ENCODE measurements around the gene WDR82. TPM values are rescaled to one million over a fixed set of nuclear protein-coding genes. Genes with fewer than 3 reads are reported as not detected.

The WDR82 gene
- total RNA-seq, 2 experiments from 2014 or later: 176 to 177 TPM

- CTCF ChIA-PET: interaction anchor here (0.6 to 1.7 kb wide), 6 partner anchors 10 to 97 kb away, joined by 3 to 7 read pairs (median 4); partner anchors contain the start of gene TWF2
- no peaks in the 10 kb centered on the region for H3K9me3 Mint-ChIP-seq
- peak; percentile 77 for DNase-seq
- H3K4me1 Mint-ChIP-seq (ENCODE audit: low read depth): peaks cover 20% of the 10 kb centered on the region
- no peak overlapping the region for H3K27ac Mint-ChIP-seq
- no peaks in the 10 kb centered on the region for H3K36me3 Mint-ChIP-seq (ENCODE audit: low read depth)
- H3K4me3 Mint-ChIP-seq: peak overlapping the region; percentile 58
- H3K27me3 Mint-ChIP-seq (ENCODE audit: low read depth): no peaks in the 10 kb centered on the region
- intact Hi-C loops (cut with micrococcal nuclease): loop anchor here (2.0 kb wide), 1 partner anchor 29 kb away; no protein-coding TSS in a partner anchor
Measured at GRCh38 chr3:52317208-52318000, 39.0 kb upstream of the WDR82 start.

- DNase-seq: no peak
- no peaks in the 10 kb centered on the region for H3K9me3 Mint-ChIP-seq
- no peak within 1 kb of the TSS for H3K4me3 Mint-ChIP-seq
- no peaks in the 10 kb centered on the region for H3K27me3 Mint-ChIP-seq (ENCODE audit: low read depth)
- no peaks in the 10 kb centered on the region for H3K36me3 Mint-ChIP-seq (ENCODE audit: low read depth)
- peaks cover 21% of the 10 kb centered on the region for H3K4me1 Mint-ChIP-seq (ENCODE audit: low read depth)
- CTCF ChIA-PET: interaction anchor here (0.8 to 1.8 kb wide), 4 partner anchors 23 to 84 kb away, joined by 3 to 10 read pairs (median 4); no protein-coding TSS in a partner anchor
- intact Hi-C loops (cut with micrococcal nuclease): loop anchor here (2.0 kb wide), 1 partner anchor 27 kb away; no protein-coding TSS in a partner anchor
- no peak within 1 kb of the TSS for H3K27ac Mint-ChIP-seq
Measured at GRCh38 chr3:52315977-52316764, 37.7 kb upstream of the WDR82 start, which contains the start of gene DNAH1. TSS of gene DNAH1 (plus strand) at chr3:52316319. CDS start at chr3:52322443, 6,124 bp downstream.

- Mint-ChIP-seq H3K9me3 (no peaks in the 10 kb centered on the region), H3K27ac (no peak overlapping the region), H3K4me3 (no peak overlapping the region), H3K36me3 (ENCODE audit: low read depth) (no peaks in the 10 kb centered on the region), H3K4me1 (ENCODE audit: low read depth) (peaks cover 30% of the 10 kb centered on the region), H3K27me3 (ENCODE audit: low read depth) (no peaks in the 10 kb centered on the region)
- DNase-seq: no peak
- CTCF ChIA-PET: interaction anchor here (0.6 to 1.8 kb wide), 3 partner anchors 23 to 83 kb away, joined by 3 to 10 read pairs (median 3); no protein-coding TSS in a partner anchor
- intact Hi-C loops (cut with micrococcal nuclease): no loop called here
Measured at GRCh38 chr3:52315006-52315405, 36.6 kb upstream of the WDR82 start.

GRCh38 chr3:52314489-52314888, 36.0 kb upstream of the WDR82 start:
- Mint-ChIP-seq H3K27ac (peak overlapping the region; percentile 32), H3K27me3 (ENCODE audit: low read depth) (no peaks in the 10 kb centered on the region), H3K36me3 (ENCODE audit: low read depth) (no peaks in the 10 kb centered on the region), H3K9me3 (no peaks in the 10 kb centered on the region), H3K4me3 (no peak overlapping the region), H3K4me1 (ENCODE audit: low read depth) (peaks cover 30% of the 10 kb centered on the region)
- CTCF ChIA-PET: interaction anchor here (0.6 to 1.8 kb wide), 2 partner anchors 24 to 82 kb away, joined by 3 to 10 read pairs; no protein-coding TSS in a partner anchor
- intact Hi-C loops (cut with micrococcal nuclease): no loop called here
- DNase-seq: no peak

- CTCF ChIA-PET: interaction anchor here (0.6 kb wide), 1 partner anchor 36 kb away, joined by 3 read pairs; no protein-coding TSS in a partner anchor
- intact Hi-C loops (cut with micrococcal nuclease): no loop called here
- Mint-ChIP-seq H3K27ac (peak overlapping the region; percentile 36), H3K4me3 (no peak overlapping the region), H3K9me3 (no peaks in the 10 kb centered on the region), H3K36me3 (ENCODE audit: low read depth) (no peaks in the 10 kb centered on the region), H3K27me3 (ENCODE audit: low read depth) (no peaks in the 10 kb centered on the region), H3K4me1 (ENCODE audit: low read depth) (peaks cover 30% of the 10 kb centered on the region)
- DNase-seq: peak; percentile 27
Measured at GRCh38 chr3:52313774-52314188, 35.3 kb upstream of the WDR82 start.

GRCh38 chr3:52313188-52313773, 34.8 kb upstream of the WDR82 start:
- CTCF ChIA-PET: interaction anchor here (0.6 kb wide), 1 partner anchor 36 kb away, joined by 3 read pairs; no protein-coding TSS in a partner anchor
- Mint-ChIP-seq H3K4me3 (no peak overlapping the region), H3K27me3 (ENCODE audit: low read depth) (no peaks in the 10 kb centered on the region), H3K9me3 (no peaks in the 10 kb centered on the region), H3K27ac (peak overlapping the region; percentile 54), H3K4me1 (ENCODE audit: low read depth) (peaks cover 29% of the 10 kb centered on the region), H3K36me3 (ENCODE audit: low read depth) (no peaks in the 10 kb centered on the region)
- intact Hi-C loops (cut with micrococcal nuclease): no loop called here
- no peak for DNase-seq

- CTCF ChIA-PET: interaction anchor here (1.2 kb wide), 1 partner anchor 80 kb away, joined by 4 read pairs; no protein-coding TSS in a partner anchor
- intact Hi-C loops (cut with micrococcal nuclease): no loop called here
- no peak overlapping the region for H3K27ac Mint-ChIP-seq
- no peaks in the 10 kb centered on the region for H3K27me3 Mint-ChIP-seq (ENCODE audit: low read depth)
- H3K4me3 Mint-ChIP-seq: no peak overlapping the region
- no peaks in the 10 kb centered on the region for H3K36me3 Mint-ChIP-seq (ENCODE audit: low read depth)
- peaks cover 32% of the 10 kb centered on the region for H3K4me1 Mint-ChIP-seq (ENCODE audit: low read depth)
- no peak for DNase-seq
- H3K9me3 Mint-ChIP-seq: no peaks in the 10 kb centered on the region
Measured at GRCh38 chr3:52311576-52312119, 33.2 kb upstream of the WDR82 start.

- Mint-ChIP-seq H3K4me1 (ENCODE audit: low read depth) (peaks cover 36% of the 10 kb centered on the region), H3K9me3 (no peaks in the 10 kb centered on the region), H3K36me3 (ENCODE audit: low read depth) (no peaks in the 10 kb centered on the region), H3K27ac (peak overlapping the region; percentile 59), H3K27me3 (ENCODE audit: low read depth) (no peaks in the 10 kb centered on the region), H3K4me3 (no peak overlapping the region)
- intact Hi-C loops (cut with micrococcal nuclease): no loop called here
- DNase-seq: peak; percentile 63
- CTCF ChIA-PET: interaction anchor here (1.2 to 2.1 kb wide), 2 partner anchors 28 to 79 kb away, joined by 4 to 8 read pairs; no protein-coding TSS in a partner anchor
Measured at GRCh38 chr3:52310861-52311575, 32.6 kb upstream of the WDR82 start.

GRCh38 chr3:52308308-52308707, 29.9 kb upstream of the WDR82 start:
- Mint-ChIP-seq H3K9me3 (no peaks in the 10 kb centered on the region), H3K4me1 (ENCODE audit: low read depth) (peaks cover 34% of the 10 kb centered on the region), H3K27ac (no peak overlapping the region), H3K27me3 (ENCODE audit: low read depth) (no peaks in the 10 kb centered on the region), H3K36me3 (ENCODE audit: low read depth) (peaks cover 2% of the 10 kb centered on the region), H3K4me3 (no peak overlapping the region)
- no peak for DNase-seq
- intact Hi-C loops (cut with micrococcal nuclease): no loop called here
- CTCF ChIA-PET: no interaction called here

GRCh38 chr3:52306978-52307377, 28.5 kb upstream of the WDR82 start:
- Mint-ChIP-seq H3K27me3 (ENCODE audit: low read depth) (no peaks in the 10 kb centered on the region), H3K27ac (no peak overlapping the region), H3K9me3 (no peaks in the 10 kb centered on the region), H3K4me1 (ENCODE audit: low read depth) (peaks cover 31% of the 10 kb centered on the region), H3K36me3 (ENCODE audit: low read depth) (peaks cover 2% of the 10 kb centered on the region), H3K4me3 (no peak overlapping the region)
- DNase-seq: no peak
- CTCF ChIA-PET: interaction anchor here (0.7 to 1.6 kb wide), 5 partner anchors 12 to 86 kb away, joined by 3 to 6 read pairs (median 3); no protein-coding TSS in a partner anchor
- intact Hi-C loops (cut with micrococcal nuclease): no loop called here

GRCh38 chr3:52305926-52306325, 27.5 kb upstream of the WDR82 start:
- DNase-seq: no peak
- no peaks in the 10 kb centered on the region for H3K27me3 Mint-ChIP-seq (ENCODE audit: low read depth)
- H3K9me3 Mint-ChIP-seq: no peaks in the 10 kb centered on the region
- intact Hi-C loops (cut with micrococcal nuclease): no loop called here
- H3K36me3 Mint-ChIP-seq (ENCODE audit: low read depth): peaks cover 2% of the 10 kb centered on the region
- no peak overlapping the region for H3K27ac Mint-ChIP-seq
- CTCF ChIA-PET: no interaction called here
- no peak overlapping the region for H3K4me3 Mint-ChIP-seq
- peaks cover 27% of the 10 kb centered on the region for H3K4me1 Mint-ChIP-seq (ENCODE audit: low read depth)

Measured in activated naive CD4-positive, alpha-beta T cell treated with anti-CD3 and anti-CD28 coated beads for 36 hours (primary cell).